Activated T-helper 17 cell treated with anti-CD3 and anti-CD28 coated beads, Interleukin-2, amount 50 U/mL, for 72 hours (primary cell): ENCODE results near the gene ERCC6L2. TPM values are rescaled to one million over a fixed set of nuclear protein-coding genes. Genes with fewer than 3 reads are reported as not detected.

Source experiments
- ATAC-seq: fragments of 150-1000 bp; cut with Tn5 transposase; replicated peaks from 2 replicates; pipeline ENCODE4 v1.10.0; 2021; ENCODE audit warnings: mild to moderate bottlenecking, moderate library complexity
- H3K27ac Mint-ChIP-seq: one replicate; pipeline ENCODE4 v1.8.0; 2022; ENCODE audit warnings: mixed read lengths
- H3K27me3 Mint-ChIP-seq: one replicate; pipeline ENCODE4 v1.8.0; 2022; ENCODE audit warnings: mixed read lengths
- H3K36me3 Mint-ChIP-seq: one replicate; pipeline ENCODE4 v1.8.0; 2022; ENCODE audit warnings: low read depth, mild to moderate bottlenecking, mixed read lengths
- H3K4me1 Mint-ChIP-seq: one replicate; pipeline ENCODE4 v1.8.0; 2022; ENCODE audit warnings: mixed read lengths
- H3K4me3 Mint-ChIP-seq: one replicate; pipeline ENCODE4 v1.8.0; 2022; ENCODE audit warnings: mild to moderate bottlenecking, mixed read lengths
- H3K9me3 Mint-ChIP-seq: one replicate; pipeline ENCODE4 v1.8.0; 2022; ENCODE audit warnings: mixed read lengths
- total RNA-seq, 2 donors: library from RNA; stranded (reverse); gene quantifications; one replicate each; pipeline ENCODE4 v1.2.3, GENCODE V29; 2022

Gene ERCC6L2
- total RNA-seq, 2 donors from 2014 or later, result 24.5 to 35.7 TPM

DNA sequence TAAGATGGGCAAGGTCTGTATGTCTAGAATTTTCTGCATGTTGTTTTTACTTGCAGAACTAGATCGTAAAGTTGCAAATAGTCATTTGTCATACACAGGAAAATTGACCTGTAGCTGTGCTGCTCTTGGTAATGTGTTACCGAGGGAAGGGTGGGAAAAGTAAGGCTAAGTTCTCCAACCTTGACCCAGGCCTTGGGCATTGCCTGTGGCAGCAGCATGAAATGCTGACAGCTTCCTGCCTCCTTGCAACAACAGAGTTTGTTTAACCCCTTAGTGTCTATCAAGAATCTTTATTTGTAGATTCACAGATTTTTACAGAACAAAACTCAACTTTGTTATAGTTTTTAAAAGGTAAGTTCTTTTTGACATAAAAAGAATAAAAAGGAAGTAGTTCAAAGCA lies 48.3 kb downstream of the ERCC6L2 start:
- no peak for ATAC-seq
- Mint-ChIP-seq H3K4me3 (no peak overlapping the region), H3K9me3 (no peaks in the 10 kb centered on the region), H3K27me3 (no peaks in the 10 kb centered on the region), H3K4me1 (no peaks in the 10 kb centered on the region), H3K27ac (no peak overlapping the region), H3K36me3 (peaks cover 72% of the 10 kb centered on the region)

DNA sequence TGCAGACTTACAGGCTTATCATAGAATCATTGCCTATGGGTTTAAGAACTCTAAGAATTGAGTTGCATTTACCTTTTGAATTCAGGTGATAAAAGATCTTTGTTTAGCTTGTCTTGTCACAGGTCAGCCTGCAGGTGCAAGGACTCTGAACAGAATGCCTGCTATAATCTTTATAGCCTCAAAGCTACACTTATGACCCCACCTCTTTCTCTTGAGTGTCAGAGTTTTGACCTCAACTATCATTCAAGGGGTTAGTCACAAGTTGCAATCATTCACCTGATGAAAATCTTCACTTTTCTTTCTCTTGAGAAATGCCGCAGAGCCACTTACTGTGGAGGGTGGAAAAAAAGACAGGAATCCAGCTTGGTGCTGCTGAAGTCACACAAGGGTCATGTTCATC lies 49.5 kb downstream of the ERCC6L2 start:
- no peaks in the 10 kb centered on the region for H3K9me3 Mint-ChIP-seq
- H3K27me3 Mint-ChIP-seq, result no peaks in the 10 kb centered on the region
- no peak overlapping the region for H3K4me3 Mint-ChIP-seq
- no peak for ATAC-seq
- H3K36me3 Mint-ChIP-seq, result peaks cover 72% of the 10 kb centered on the region
- no peak overlapping the region for H3K27ac Mint-ChIP-seq
- no peaks in the 10 kb centered on the region for H3K4me1 Mint-ChIP-seq

DNA sequence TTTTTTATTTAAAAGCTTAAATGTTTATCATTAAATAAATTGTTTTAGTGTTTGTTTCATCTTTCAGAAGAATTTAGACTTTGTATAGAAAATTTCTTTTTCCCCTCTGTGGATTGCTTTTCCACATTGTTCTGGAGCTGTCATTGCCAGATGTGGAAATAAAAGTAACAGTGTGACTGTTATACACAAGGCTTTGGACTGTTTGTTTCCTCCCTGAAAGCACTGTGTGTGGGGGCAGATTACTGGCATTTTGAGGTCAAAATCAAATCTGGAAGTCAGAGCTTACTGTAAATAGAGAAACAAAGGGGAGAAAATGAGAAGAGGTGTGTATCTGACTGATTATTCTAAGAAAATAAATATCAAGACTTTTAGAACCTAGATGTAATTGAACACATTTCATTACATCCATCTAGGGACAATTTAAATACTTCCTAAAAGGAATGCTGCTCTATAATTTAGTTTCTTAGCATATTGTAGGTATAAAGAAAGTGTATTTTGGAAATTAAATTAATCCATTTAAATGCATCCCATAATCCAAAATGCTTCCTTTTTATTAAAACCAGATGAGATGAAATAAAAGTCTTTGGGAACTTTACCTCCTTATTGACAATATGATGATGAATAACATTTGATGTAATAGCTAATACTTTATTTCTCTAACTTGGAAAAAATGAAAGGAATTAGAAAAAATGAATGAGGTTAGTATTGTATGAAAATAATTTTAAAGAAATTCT lies 51.9 kb downstream of the ERCC6L2 start:
- Mint-ChIP-seq H3K9me3 (no peaks in the 10 kb centered on the region), H3K27ac (no peak overlapping the region), H3K27me3 (no peaks in the 10 kb centered on the region), H3K4me1 (no peaks in the 10 kb centered on the region), H3K4me3 (no peak overlapping the region), H3K36me3 (peaks cover 77% of the 10 kb centered on the region)
- ATAC-seq, result no peak

DNA sequence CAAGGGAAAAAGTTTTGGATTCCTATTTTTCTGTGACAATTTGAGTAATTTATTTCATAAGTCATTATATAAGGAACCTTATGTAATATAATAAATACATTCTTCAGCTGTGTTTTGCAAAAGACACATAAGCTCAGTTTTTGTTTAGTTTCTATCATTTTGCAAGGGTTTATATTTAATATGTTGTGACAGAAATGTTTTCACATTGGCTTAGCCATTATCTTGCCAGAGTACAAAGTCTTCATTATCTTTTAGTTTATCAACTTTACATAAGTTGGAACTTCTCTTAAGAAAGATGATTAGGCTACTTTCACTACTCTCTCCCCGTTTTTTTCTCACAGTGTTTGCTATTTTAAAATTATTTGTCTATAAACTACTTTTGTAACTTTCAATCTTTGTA lies 54.8 kb downstream of the ERCC6L2 start:
- Mint-ChIP-seq H3K27ac (no peak overlapping the region), H3K4me1 (no peaks in the 10 kb centered on the region), H3K9me3 (no peaks in the 10 kb centered on the region), H3K4me3 (no peak overlapping the region), H3K36me3 (peaks cover 84% of the 10 kb centered on the region), H3K27me3 (no peaks in the 10 kb centered on the region)
- ATAC-seq, result no peak

GRCh38 chr9:95935861-95936578 lies 60.5 kb downstream of the ERCC6L2 start:
- peaks cover 96% of the 10 kb centered on the region for H3K36me3 Mint-ChIP-seq
- peak overlapping the region; percentile 68 for H3K27ac Mint-ChIP-seq
- no peak for ATAC-seq
- H3K27me3 Mint-ChIP-seq, result no peaks in the 10 kb centered on the region
- peaks cover 8% of the 10 kb centered on the region for H3K9me3 Mint-ChIP-seq
- H3K4me3 Mint-ChIP-seq, result no peak overlapping the region
- H3K4me1 Mint-ChIP-seq, result no peaks in the 10 kb centered on the region

GRCh38 chr9:95936579-95937075 lies 61.1 kb downstream of the ERCC6L2 start:
- H3K4me1 Mint-ChIP-seq, result no peaks in the 10 kb centered on the region
- H3K36me3 Mint-ChIP-seq, result peaks cover 96% of the 10 kb centered on the region
- H3K27ac Mint-ChIP-seq, result peak overlapping the region; percentile 68
- no peak overlapping the region for H3K4me3 Mint-ChIP-seq
- H3K9me3 Mint-ChIP-seq, result peaks cover 8% of the 10 kb centered on the region
- ATAC-seq, result no peak
- no peaks in the 10 kb centered on the region for H3K27me3 Mint-ChIP-seq

GRCh38 chr9:95937131-95937530 lies 61.6 kb downstream of the ERCC6L2 start:
- no peak for ATAC-seq
- H3K27me3 Mint-ChIP-seq, result no peaks in the 10 kb centered on the region
- H3K4me1 Mint-ChIP-seq, result no peaks in the 10 kb centered on the region
- H3K27ac Mint-ChIP-seq, result peak overlapping the region; percentile 68
- peaks cover 8% of the 10 kb centered on the region for H3K9me3 Mint-ChIP-seq
- H3K4me3 Mint-ChIP-seq, result no peak overlapping the region
- peaks cover 96% of the 10 kb centered on the region for H3K36me3 Mint-ChIP-seq

DNA sequence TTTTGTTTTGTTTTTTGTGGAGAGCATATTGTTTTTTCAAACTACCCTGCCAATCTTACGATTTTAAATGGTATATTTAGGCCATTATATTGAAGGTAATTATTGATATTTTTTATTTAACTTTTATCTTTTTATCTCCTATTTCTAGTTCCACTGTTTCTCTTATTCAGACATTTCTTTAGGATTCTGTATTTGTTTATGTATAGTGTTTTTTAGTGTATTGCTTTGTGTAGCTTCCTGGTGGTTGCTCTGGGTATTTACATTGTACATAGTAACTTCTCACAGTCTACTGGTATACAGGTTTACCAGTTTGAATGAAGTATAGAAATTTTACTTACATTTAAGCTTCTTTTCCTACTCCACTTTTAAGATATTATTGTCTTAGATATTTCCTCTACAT lies 63.2 kb downstream of the ERCC6L2 start:
- Mint-ChIP-seq H3K4me3 (no peak overlapping the region), H3K36me3 (peaks cover 96% of the 10 kb centered on the region), H3K4me1 (no peaks in the 10 kb centered on the region), H3K9me3 (peaks cover 8% of the 10 kb centered on the region), H3K27ac (no peak overlapping the region), H3K27me3 (no peaks in the 10 kb centered on the region)
- no peak for ATAC-seq

DNA sequence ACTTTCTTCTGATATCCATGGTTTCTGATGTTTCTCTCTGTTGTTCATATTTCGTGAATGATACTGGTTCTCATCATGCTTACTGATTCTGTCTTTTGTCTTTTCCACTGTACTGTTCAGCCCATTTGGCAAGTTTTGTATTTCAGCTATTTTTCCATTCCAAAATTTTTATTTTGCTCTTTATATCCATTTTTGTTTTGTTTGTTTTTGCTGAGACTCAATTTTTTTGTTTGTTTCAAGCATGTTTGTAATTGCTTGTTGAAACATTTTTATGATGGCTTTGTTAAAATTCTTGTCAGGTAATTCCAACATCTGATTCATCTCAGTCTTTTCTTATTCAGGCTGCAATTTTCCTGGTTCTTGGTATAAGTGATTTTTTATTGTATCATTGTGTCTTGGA lies 64.0 kb downstream of the ERCC6L2 start:
- H3K27ac Mint-ChIP-seq, result no peak overlapping the region
- ATAC-seq, result no peak
- H3K36me3 Mint-ChIP-seq, result peaks cover 100% of the 10 kb centered on the region
- H3K9me3 Mint-ChIP-seq, result peaks cover 8% of the 10 kb centered on the region
- H3K27me3 Mint-ChIP-seq, result no peaks in the 10 kb centered on the region
- no peaks in the 10 kb centered on the region for H3K4me1 Mint-ChIP-seq
- H3K4me3 Mint-ChIP-seq, result no peak overlapping the region

DNA sequence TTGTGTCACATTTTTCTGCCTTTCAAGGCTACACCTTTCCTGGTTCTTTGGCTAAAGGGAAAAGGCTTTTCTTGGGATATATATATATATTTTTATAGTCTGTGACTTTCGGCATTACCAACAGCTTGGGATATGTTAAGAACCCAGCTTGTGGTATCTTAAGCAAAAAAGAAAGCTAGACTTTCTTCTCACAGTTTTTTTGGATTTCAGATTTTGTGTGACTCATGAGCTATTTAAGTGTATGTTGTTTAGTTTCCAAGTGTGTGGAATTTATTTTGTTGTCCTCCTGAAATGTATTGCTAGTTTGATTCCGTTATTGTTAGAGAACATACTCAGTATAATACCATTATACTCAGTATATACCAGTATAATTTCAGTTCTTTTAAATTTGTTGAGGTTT lies 64.8 kb downstream of the ERCC6L2 start:
- ATAC-seq, result no peak
- no peak overlapping the region for H3K27ac Mint-ChIP-seq
- H3K4me1 Mint-ChIP-seq, result no peaks in the 10 kb centered on the region
- no peaks in the 10 kb centered on the region for H3K27me3 Mint-ChIP-seq
- H3K4me3 Mint-ChIP-seq, result no peak overlapping the region
- H3K9me3 Mint-ChIP-seq, result peaks cover 8% of the 10 kb centered on the region
- peaks cover 100% of the 10 kb centered on the region for H3K36me3 Mint-ChIP-seq

DNA sequence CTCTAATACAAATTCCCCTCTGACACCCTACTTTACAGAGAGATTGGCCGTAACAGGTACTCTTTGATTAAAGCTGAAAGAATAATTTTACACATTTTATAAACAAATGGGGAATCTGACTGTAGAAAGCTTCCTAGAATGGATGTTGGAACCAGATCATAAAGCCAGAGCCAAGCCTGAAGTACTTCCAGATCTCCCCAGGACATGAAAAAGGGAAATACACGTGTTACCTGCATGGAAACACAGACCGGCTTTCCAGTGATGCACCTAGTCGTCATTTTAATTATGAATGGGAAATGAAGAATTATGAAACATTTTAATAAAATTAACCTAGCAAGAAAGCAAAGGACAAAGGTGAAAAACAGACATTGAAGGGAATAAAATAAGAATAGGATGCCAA lies 66.5 kb downstream of the ERCC6L2 start:
- Mint-ChIP-seq H3K36me3 (peaks cover 96% of the 10 kb centered on the region), H3K27me3 (no peaks in the 10 kb centered on the region), H3K9me3 (peaks cover 8% of the 10 kb centered on the region), H3K4me1 (no peaks in the 10 kb centered on the region), H3K4me3 (no peak overlapping the region), H3K27ac (no peak overlapping the region)
- no peak for ATAC-seq

- H3K27ac Mint-ChIP-seq, result no peak overlapping the region
- no peak for ATAC-seq
- no peaks in the 10 kb centered on the region for H3K9me3 Mint-ChIP-seq
- no peak overlapping the region for H3K4me3 Mint-ChIP-seq
- peaks cover 7% of the 10 kb centered on the region for H3K4me1 Mint-ChIP-seq
- peaks cover 87% of the 10 kb centered on the region for H3K36me3 Mint-ChIP-seq
- H3K27me3 Mint-ChIP-seq, result no peaks in the 10 kb centered on the region
Measured at GRCh38 chr9:95947118-95947517, 71.6 kb downstream of the ERCC6L2 start.

DNA sequence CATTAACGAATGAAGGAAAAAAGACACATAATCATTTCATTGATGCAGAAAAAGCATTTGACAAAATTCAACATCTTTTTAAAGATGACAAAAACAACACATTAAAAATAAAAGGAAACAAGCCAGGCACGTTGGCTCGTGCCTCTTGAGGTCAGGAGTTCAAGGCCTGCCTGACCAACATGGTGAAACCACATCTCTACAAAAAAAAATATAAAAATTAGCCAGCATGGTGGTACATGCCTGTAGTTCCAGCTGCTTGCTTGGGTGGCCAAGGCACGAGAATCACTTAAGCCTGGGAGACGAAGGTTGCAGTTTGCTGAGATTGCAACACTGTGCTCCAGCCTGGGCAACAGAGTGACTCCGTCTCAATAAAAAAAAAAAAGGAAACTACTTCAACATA lies 77.0 kb downstream of the ERCC6L2 start:
- no peak for ATAC-seq
- no peaks in the 10 kb centered on the region for H3K27me3 Mint-ChIP-seq

DNA sequence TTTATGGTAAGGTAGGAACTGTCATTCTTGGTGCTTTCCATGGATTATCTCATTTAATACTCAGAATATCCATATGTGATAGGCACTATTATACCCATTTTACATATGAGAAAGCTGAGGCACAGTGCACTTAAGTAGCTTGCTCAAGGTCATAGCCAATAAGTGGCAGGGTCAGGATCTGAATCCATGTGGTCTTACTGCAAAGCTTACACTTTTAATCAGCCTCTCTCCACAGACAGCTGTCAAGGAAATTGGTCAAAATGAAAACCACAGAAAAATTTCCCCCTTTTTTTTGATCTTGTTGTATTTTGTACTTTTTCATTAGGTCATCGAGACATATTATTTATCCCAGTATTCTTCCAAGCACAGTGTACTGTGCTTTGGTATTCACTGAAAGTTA lies 78.5 kb downstream of the ERCC6L2 start:
- peaks cover 14% of the 10 kb centered on the region for H3K4me1 Mint-ChIP-seq
- peaks cover 4% of the 10 kb centered on the region for H3K9me3 Mint-ChIP-seq
- ATAC-seq, result peak; percentile 74
- no peak overlapping the region for H3K4me3 Mint-ChIP-seq
- peak overlapping the region; percentile 47 for H3K27ac Mint-ChIP-seq
- no peaks in the 10 kb centered on the region for H3K27me3 Mint-ChIP-seq
- H3K36me3 Mint-ChIP-seq, result peaks cover 70% of the 10 kb centered on the region

More for the DNA sequence above, 77.0 kb downstream of the ERCC6L2 start:
- peaks cover 73% of the 10 kb centered on the region for H3K36me3 Mint-ChIP-seq
- peaks cover 4% of the 10 kb centered on the region for H3K9me3 Mint-ChIP-seq
- no peak overlapping the region for H3K4me3 Mint-ChIP-seq
- H3K27ac Mint-ChIP-seq, result no peak overlapping the region
- peaks cover 14% of the 10 kb centered on the region for H3K4me1 Mint-ChIP-seq

DNA sequence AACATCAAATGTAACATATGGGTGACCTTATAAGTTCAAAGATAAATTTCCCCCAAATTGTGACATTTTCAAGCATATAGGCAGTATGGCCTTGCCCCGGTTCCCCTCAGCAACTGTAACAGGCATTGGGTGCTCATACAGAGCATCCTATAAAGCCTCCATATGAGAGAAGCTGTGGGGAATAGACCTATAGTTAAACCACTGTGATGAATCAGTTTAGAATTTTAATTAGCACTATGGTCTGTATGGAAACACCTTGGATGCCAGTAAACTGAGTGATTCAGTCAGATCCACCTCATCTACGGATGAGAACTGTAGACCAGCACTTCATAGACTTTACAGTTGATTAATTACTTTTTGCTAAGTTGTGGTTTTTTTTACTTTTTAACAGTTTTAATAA lies 79.4 kb downstream of the ERCC6L2 start:
- peak overlapping the region; percentile 47 for H3K27ac Mint-ChIP-seq
- ATAC-seq, result peak; percentile 95

More for the DNA sequence above, 79.4 kb downstream of the ERCC6L2 start:
- H3K4me3 Mint-ChIP-seq, result no peak overlapping the region
- H3K27me3 Mint-ChIP-seq, result no peaks in the 10 kb centered on the region
- H3K9me3 Mint-ChIP-seq, result peaks cover 4% of the 10 kb centered on the region
- peaks cover 65% of the 10 kb centered on the region for H3K36me3 Mint-ChIP-seq
- peaks cover 14% of the 10 kb centered on the region for H3K4me1 Mint-ChIP-seq
